ENCODE results near the gene MARCHF9.
A peak's percentile ranks its signal among the peaks of the same experiment; 100 is the strongest.
"Not testable (repeated sequence)": the region's sequence is repeated elsewhere in the genome, so short reads cannot be mapped to it uniquely, and the experiment has no call there.

The MARCHF9 gene

GRCh38 chr12:57769594-57769993, 14.7 kb downstream of the MARCHF9 start:
- Mint-ChIP-seq H3K27ac (no peak overlapping the region), H3K4me1 (peaks cover 46% of the 10 kb centered on the region), H3K27me3 (ENCODE audit: low read depth, poor library complexity) (peaks cover 54% of the 10 kb centered on the region), H3K9me3 (no peaks in the 10 kb centered on the region), H3K4me3 (peak overlapping the region; percentile 51), H3K36me3 (ENCODE audit: low read depth) (peaks cover 33% of the 10 kb centered on the region)
- no peak for TF ChIP-seq CTCF (IDR thresholded peaks at IDR 0.05)
- DNase-seq: no peak

GRCh38 chr12:57770734-57771133, 15.8 kb downstream of the MARCHF9 start:
- no peak for TF ChIP-seq CTCF (IDR thresholded peaks at IDR 0.05)
- peak overlapping the region; percentile 99 for H3K4me3 Mint-ChIP-seq
- no peaks in the 10 kb centered on the region for H3K9me3 Mint-ChIP-seq
- peaks cover 36% of the 10 kb centered on the region for H3K36me3 Mint-ChIP-seq (ENCODE audit: low read depth)
- H3K4me1 Mint-ChIP-seq: peaks cover 46% of the 10 kb centered on the region
- DNase-seq: no peak
- no peak overlapping the region for H3K27ac Mint-ChIP-seq
- peaks cover 43% of the 10 kb centered on the region for H3K27me3 Mint-ChIP-seq (ENCODE audit: low read depth, poor library complexity)

- Mint-ChIP-seq H3K27me3 (ENCODE audit: low read depth, poor library complexity) (peaks cover 40% of the 10 kb centered on the region), H3K9me3 (no peaks in the 10 kb centered on the region), H3K4me3 (peak overlapping the region; percentile 99), H3K4me1 (peaks cover 43% of the 10 kb centered on the region), H3K36me3 (ENCODE audit: low read depth) (peaks cover 41% of the 10 kb centered on the region), H3K27ac (peak overlapping the region; percentile 100)
- no peak for TF ChIP-seq CTCF (IDR thresholded peaks at IDR 0.05)
- DNase-seq: peak; percentile 88
Measured at GRCh38 chr12:57771236-57771872, 16.5 kb downstream of the MARCHF9 start.

GRCh38 chr12:57771873-57772428, 17.0 kb downstream of the MARCHF9 start, which contains the start of gene METTL1:
METTL1 (minus strand) TSS chr12:57772105; CDS start chr12:57772083, 22 bp downstream.
- H3K27me3 Mint-ChIP-seq (ENCODE audit: low read depth, poor library complexity): peaks cover 34% of the 10 kb centered on the region
- no peak for TF ChIP-seq CTCF (IDR thresholded peaks at IDR 0.05)
- H3K36me3 Mint-ChIP-seq (ENCODE audit: low read depth): peaks cover 41% of the 10 kb centered on the region
- H3K27ac Mint-ChIP-seq: peak within 1 kb of the TSS; percentile 100
- H3K9me3 Mint-ChIP-seq: no peaks in the 10 kb centered on the region
- H3K4me3 Mint-ChIP-seq: peak within 1 kb of the TSS; percentile 99
- H3K4me1 Mint-ChIP-seq: peaks cover 37% of the 10 kb centered on the region
- DNase-seq: peak; percentile 90

GRCh38 chr12:57772429-57773322, 17.8 kb downstream of the MARCHF9 start, which contains the start of gene EEF1AKMT3:
EEF1AKMT3 (plus strand) TSS chr12:57772614; CDS start chr12:57772725, 111 bp downstream.
- DNase-seq: peak; percentile 69
- H3K9me3 Mint-ChIP-seq: no peaks in the 10 kb centered on the region
- H3K27me3 Mint-ChIP-seq (ENCODE audit: low read depth, poor library complexity): peaks cover 27% of the 10 kb centered on the region
- H3K36me3 Mint-ChIP-seq (ENCODE audit: low read depth): peaks cover 43% of the 10 kb centered on the region
- peak within 1 kb of the TSS; percentile 100 for H3K27ac Mint-ChIP-seq
- TF ChIP-seq CTCF (IDR thresholded peaks at IDR 0.05): no peak
- peak within 1 kb of the TSS; percentile 99 for H3K4me3 Mint-ChIP-seq
- peaks cover 30% of the 10 kb centered on the region for H3K4me1 Mint-ChIP-seq

- peaks cover 29% of the 10 kb centered on the region for H3K36me3 Mint-ChIP-seq (ENCODE audit: low read depth)
- peaks cover 30% of the 10 kb centered on the region for H3K4me1 Mint-ChIP-seq
- not testable (repeated sequence) for DNase-seq, H3K27ac Mint-ChIP-seq, H3K9me3 Mint-ChIP-seq
- peak overlapping the region; percentile 13 for H3K4me3 Mint-ChIP-seq
- H3K27me3 Mint-ChIP-seq (ENCODE audit: low read depth, poor library complexity): peaks cover 16% of the 10 kb centered on the region
Measured at GRCh38 chr12:57774634-57775033, 19.7 kb downstream of the MARCHF9 start.

Measured in nephron progenitor cell (in vitro differentiated cells).